Activated T-cell treated with anti-CD3 and anti-CD28 coated beads for 1 hour (primary cell): ENCODE measurements around the gene PLA2G4D.
A peak's percentile ranks its signal among the peaks of the same experiment; 100 is the strongest.

ENCODE experiments used
- DNase-seq: peaks from one replicate; pipeline ENCODE4 v3.0.0-alpha.2; 2020; ENCODE audit warnings: low read depth

PLA2G4D gene

DNA sequence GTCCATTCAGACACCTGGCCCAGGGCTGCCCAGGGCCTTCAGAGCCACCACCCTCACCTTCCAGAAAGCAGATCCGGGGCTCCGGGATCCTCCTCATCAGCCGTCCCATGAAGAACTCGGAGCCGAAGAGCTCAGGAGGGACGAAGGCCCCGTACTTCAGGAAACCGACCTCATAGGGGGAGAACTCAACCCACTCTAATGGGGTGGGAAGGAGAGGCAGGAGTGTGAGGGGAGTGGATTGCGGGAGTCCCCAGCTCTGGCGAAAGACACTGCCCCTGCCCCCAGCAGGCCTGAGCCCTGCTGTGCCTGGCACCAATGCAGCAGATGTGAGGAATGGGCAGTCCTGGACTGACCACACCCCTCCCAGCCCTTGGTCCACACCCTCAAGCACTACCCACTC is 22.6 kb downstream of the PLA2G4D start:
- no peak for DNase-seq

DNA sequence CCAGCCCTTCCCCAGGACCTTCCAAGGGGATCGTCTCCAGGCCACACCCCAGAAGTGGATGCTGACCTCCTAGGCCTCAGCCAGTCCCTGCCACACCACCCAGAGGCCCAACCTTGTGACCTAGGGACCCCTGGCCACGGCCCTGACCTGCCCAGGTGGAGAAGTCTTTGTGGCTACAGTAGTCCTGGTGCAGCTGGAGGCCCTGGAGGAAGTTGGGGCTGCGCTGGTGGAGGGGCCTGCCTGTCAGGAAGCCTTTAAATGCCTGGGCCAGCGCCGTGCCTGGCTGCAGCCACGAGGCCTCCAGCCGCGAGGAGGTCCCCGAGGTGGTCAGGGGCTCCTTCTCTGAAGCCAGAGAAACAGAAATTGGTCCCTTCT is 23.4 kb downstream of the PLA2G4D start:
- DNase-seq: no peak

DNA sequence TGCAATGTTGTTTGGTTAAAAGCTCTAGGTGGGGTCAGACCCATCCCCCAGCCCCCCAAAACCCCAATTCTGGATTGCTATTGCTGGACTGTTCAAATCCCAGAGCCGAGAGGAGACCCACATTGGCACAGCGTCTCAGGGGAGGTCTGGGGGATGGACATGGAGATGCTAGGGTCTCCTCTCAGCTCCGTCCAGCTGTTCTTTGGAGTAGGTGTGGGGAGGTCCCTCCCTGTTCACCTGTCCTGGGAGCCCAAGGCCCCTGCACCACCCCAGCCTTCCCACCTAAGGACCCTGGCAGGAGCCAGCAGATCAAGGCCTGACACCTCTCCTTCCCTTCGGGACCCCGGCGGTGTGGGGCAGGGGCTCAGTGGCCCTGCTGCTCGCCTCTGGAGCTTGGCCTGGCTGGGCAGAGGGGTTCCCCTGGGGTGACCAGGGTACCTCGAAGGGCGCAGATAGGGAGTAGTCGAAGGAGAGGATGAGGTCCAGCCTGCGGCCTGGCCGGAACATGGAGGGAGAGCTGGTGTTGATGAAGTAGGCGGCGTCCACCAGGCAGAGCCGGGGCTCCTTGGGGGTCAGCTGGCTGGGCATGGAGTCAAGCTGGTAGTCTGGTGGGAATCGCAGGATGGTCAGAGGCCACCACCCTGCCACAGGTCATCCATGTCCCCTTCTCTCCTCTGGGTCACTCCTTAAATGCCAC is 23.9 kb downstream of the PLA2G4D start:
- no peak for DNase-seq

DNA sequence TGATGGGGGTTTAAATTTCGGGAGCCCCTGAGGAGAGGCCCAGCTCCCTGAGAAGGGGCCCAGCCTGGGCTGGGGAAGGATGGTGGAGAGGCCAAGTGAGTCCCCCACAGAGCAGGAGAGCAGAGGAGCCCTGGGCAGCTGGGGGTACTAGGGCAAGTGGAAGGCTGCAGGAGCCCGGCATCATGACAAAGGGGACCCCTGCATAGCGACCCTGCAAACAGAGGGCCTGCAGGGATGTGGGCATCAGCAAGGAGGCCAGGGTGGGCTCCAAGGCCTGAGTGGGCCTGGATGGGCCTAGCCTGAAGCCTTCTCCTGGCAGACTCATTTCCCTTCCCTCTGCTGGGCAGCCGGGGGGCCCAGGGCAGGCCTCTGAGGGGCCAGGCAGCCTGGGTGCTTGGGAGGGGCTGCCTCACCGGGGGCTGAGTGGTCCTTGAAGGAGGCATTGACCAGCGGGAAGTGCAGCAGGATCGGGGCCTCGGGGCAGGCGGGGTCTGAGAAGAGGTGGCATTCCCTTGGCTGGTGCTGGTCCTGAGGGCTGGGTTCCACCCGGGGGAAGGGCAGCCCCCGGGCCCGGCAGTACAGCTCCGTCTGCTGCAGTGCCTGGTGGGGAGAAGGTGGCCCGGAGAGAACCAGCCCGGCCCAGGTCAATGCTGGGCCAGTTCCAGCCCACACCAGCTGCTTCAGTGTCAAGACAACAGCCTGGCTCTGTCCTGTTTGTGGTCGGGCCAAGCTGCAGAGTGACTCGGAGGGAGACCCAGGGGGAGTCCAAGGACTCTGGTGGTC is 24.7 kb downstream of the PLA2G4D start:
- no peak for DNase-seq

DNA sequence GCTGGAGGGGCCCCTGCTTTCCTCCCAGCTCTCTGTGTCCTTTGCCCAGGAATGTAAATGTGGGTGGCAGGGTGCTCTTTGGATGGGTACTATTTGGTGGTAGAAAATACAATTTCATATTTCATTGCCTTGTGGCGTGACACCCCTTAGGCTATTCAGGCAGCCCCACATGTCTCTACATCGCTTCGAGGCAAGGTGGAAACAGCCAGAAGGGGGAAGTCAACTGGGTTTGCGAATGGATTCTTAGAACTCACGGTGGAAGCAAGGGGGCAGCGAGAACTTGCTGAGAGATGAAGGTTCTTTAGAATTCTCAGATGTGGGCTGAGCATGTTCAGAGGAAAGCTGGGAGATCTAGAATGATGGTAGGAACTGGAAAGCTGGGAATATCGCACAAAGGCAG is 25.3 kb downstream of the PLA2G4D start:
- DNase-seq: no peak

DNA sequence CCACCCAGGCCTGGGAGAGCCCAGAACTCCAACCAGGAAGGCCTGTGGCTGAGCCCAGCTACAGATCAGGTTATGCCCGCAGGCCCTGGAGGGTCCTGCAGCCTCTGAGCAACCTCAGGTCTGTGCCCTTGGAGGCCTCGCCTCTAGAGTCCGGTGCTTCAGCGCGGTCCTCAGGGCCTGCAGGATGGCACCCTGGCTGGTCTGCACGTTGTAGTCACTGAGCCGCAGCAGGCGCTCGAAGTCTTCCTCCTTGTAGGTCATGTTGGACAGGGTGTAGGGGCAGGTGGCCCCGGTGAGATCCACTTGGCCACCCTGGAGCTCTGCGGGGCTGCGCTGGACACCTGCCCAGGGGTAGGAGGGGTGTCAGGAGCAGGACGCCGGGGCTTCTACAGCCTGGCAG is 25.8 kb downstream of the PLA2G4D start:
- no peak for DNase-seq

DNA sequence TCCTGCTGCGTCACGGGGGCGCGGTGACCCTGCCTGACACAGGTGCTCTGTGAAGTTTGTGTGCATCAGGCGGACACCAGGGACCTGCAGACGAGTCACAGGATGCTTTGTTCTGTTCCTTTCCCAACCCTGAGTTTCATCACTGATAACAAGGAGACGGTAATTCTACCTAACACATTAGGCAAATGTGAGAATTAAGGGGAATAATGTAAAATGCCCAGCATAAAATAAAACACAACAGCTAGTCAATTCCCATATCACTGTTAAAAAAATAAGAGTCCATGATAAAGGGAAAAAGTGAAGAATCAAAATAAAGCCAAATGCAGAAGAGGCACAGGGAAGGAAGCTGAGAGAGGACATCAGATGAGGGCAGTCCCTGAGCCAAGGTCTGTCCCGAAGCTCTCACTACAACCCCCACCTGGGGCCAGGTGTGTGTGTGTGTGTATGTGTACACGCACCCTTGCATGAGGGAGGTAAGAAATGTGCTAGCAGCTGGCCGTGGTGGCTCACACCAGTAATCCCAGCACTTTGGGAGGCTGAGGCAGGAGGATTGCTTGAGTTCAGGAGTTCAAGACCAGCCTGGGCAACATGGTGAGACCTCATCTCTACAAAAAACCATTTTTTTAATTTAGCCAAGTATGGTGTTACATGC is 27.5 kb downstream of the PLA2G4D start:
- DNase-seq: no peak

DNA sequence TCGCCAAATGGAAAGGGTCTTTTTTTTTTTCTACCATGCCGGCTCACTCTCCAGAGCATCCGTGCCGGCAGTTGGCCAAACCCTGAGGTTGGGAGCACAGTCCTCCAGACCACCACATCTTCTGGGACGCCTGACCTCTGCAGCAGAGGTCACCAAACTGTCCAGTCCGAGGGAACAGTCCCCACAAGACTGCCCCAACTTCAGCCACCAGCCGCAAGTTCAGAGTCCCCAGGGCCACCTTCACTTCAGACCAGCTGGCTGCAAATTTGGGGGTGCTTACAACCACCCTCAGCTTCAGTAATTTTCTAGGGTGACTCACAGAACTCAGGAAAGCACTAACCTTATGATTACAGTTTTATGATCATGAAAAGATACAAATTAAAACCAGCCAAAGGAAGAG is 28.9 kb downstream of the PLA2G4D start:
- DNase-seq: no peak

DNA sequence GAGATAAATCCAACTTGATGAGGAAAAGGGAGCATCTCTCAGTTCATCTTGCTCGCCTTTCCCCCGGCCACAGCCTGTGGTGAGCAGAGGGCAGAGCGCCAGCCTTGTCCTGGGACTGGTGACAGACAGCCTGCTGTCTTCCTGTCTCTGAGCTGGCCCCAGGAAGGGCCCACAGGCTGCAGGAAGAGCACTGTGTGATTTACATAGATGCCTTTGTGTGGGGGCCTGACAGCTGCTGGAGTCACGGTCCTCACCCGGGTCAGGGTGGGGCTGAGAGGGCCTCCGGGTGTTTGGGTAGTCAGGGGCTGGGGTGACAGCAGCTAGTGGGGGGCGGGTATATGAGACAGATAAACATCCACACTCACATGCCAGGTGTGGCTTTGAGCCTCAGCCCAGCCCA is 29.3 kb downstream of the PLA2G4D start:
- no peak for DNase-seq

DNA sequence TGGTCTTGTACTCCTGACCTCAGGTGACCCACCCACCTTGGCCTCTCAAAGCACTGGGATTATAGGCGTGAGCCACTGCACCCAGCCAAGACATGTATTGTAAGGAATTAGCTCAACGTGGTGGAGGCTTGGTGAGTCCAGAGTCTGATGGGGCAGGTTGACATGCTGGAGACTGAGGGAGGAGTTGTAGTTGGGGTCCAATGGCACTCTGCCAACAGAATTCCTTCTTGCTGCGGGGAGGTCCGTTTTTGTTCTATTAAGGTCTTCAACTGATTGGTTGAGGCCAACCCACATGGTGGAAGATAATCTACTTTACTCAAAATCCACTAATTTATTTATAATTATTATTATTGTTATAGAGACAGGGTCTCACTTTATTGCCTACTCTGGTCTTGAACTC is 30.1 kb downstream of the PLA2G4D start:
- no peak for DNase-seq

DNA sequence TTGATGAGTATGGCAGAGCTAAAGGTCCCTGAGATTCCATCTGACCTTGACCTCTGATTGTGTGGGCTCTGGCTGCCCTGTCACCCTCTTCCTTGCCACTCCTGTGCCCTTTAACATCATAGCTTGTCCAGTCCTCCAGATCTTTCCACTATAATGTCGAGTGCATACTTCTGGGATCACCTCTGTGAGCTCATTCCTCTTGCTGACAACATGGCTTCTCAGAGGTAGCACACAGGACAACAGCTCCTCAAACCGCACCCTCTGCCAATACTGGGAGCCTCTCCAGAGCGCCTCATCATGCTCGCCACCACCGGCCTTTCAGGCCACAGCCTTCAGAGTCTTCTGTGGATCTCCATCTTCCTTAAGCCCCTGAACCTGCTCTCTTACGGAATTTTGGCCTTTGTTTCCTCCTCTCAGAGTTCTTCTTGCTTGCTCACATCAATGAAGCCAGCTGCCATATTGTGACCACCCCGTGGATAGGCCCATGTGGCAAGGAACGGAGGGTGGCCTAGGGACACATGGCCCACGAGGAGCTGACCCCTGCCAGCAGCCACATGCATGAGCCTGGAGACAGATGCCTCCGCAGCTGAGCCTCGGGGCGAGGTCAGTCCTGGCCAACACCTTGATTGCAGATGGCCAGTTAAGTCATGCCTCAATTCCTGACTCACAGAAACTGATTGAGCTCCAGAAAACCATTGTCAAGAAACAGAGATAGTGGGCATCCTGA is 31.1 kb downstream of the PLA2G4D start:
- no peak for DNase-seq

DNA sequence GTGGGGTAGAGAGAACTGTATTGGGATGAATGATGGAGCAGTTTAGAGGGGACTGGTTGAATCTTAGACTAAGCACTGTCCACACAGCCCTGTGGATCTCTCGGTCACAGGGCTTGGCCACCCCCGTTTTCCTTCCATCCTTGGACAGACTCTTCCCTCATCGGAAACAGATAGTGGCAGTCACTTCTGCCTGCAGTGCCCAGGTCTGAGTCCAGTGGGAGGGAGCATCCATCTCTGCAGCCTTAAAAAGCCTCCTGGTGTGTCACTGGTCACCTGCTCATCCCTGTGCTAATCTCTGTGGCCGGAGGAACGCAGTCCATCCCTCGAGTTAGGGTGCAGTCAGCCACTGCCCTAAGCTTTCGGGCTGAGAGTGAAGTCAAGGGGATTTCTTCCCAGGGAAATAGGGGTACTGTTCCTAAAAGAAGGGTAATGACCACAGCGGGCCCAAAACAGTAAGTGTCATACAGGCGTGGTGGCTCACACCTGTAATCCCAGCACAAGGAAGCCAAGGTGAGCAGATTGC is 32.0 kb downstream of the PLA2G4D start:
- DNase-seq: no peak

DNA sequence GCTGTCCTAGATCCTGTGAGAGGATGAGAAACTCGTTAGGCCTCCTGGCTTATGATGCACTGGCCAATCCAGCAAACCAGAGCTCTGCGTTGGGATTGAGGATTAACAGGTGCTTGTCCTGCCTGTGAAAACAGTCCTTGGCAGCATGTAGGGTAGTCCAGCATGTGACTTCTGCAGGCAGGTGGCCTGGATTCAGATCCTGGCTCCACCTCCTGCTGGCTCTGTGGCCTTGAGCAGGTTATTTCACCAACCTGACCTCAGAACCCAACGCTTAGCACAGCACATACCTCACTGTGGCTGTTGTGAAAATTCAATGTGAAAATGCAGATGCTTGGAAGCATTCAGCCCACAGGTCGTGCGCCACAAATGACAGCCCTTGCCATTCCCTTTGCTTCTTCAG is 33.6 kb downstream of the PLA2G4D start:
- DNase-seq: no peak

DNA sequence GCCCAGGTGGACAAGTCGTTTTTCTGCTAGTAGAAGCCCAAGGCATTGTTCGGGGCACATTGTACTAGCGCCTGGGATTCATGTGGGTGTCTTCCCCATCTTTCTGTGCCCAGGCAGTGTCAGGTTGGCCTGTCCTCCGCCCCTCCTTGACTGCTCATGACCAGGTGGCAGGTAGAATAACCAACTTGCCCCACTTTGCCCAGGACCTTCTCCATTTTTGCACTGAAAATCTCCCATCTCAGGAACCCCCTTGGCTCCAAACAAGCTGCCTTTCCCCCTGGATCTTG is 33.9 kb downstream of the PLA2G4D start:
- DNase-seq: no peak

DNA sequence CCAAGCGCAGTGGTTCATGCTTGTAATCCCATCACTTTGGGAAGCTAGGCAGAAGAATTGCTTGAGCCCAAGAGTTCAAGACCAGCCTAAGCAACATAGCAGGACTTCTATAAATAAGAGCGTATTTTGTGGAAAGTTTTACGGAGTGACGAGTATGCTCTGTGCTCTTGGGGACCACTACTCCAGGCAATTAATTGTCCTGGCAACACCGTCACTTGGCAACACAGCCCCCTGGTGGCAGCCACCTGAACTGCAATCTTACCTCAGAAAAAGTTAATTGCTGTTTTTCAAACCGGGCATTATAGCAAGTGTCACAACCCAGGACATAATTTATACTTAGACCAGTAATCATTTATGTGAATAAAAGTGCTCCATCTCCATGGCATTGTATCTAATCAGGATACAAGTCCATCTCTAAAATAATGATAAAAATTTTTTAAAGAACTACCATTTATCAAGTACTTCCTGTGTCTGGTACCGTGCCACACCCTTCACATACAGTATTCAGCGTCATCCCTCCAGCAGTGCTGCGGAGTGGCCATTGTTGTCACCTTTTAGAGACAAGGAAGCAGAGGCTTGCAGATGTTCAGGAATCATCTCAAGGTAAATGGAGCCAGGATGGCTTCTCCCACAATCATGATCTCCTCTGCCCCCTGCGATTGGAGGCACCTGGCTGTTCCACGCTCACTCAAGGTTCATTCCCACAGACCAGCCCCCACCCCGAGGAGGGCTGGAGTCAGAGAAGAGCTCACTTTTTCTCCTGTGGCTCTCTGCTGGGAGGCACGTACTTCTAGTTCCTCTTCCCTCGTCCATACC is 34.5 kb downstream of the PLA2G4D start:
- peak; percentile 70 for DNase-seq

DNA sequence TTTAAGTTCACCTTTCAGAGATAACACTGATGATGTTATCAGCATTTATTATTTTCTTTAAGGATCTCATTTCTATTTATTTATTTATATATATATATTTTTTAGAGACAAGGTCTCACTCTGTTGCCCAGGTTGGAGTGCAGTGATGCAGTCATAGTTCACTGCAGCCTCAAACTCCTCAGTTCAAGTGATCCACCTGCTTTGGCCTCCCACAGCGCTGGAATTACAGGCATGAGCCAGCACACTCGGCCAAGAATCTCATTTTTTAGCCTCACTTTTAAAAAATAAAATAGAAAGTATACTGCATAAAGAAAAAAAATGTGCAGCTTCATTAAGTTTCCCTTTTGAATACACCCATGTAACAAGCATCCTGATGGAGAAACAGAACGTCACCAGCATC is 35.6 kb downstream of the PLA2G4D start:
- DNase-seq: no peak

DNA sequence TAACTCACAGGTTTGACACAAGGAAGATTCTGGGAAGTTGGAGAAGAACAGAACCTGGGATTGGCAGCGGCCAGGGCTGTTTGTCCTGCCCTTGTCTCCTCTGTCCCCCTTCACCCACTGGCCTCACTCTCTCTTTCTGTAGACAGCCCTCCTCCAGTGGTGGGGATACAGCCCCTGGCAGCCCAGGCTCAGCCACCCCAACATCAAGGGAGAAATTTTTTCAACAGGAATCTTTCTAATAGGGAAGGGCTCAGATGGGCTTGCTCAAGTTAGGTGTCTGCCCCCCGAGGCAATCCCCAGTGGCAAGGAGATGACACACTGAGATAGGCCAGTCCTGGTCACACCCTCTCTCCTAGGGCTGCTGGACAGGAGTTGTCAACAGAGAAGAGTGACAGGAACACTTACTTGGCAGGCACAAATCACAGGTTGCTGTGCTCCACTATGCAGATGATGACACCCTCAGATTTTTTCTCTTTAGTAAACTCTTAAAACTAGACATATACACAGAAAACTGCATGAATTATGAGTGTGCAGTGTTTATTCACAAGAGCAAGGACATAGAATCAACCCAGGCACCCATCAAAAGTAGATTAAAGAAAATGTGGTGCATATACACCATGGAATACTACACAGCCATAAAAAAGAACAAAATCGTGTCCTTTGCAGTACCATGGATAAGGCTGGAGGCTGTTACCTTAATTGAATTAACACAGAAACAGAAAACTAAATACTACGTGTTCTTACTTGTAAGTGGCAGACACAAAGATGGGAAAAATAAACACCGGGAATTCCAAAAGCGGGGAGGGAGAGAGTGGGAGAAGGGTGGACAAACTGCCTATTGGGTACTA is 36.3 kb downstream of the PLA2G4D start:
- DNase-seq: no peak

DNA sequence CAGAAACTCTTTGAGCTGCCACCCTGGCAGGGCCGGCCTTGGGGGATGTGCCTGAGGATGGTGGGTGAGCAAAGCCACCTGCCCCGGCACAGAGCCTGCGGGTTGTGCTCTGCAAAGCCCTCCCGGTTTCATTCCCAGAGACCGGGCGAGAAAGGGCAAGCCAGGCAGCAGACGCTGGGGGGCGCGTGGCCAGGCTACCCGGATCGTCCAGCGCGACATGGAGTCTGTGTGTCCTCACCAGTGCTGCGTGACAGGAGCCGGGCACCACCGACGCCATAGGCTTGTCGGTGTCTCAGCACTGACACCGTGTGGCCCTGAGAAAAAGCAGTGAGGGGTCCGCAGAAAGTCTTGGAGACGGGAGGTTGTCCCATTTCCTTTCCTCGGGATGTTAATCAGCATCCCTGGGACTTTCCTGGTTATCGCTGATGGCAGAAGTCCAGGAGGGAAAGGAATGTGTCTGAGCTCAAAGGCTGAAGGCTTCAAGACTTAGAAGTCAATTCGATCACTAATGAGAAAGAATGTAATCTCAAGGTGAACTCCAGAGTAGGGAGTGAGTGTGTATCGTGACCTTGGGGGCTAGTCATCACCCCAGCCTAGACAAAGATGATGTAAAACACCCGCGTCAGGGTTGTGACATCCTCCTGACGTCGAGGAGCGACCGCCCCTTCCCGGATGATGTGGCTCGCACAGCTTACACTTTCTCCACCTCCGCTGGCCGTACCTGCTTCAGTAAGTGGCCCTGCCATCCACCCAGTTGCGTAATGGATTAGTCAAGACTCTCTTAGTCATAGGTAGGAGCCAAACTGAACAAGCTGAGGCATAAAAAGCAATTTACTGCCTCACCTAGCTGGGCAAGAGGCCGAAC is 37.2 kb downstream of the PLA2G4D start:
- peak; percentile 13 for DNase-seq

DNA sequence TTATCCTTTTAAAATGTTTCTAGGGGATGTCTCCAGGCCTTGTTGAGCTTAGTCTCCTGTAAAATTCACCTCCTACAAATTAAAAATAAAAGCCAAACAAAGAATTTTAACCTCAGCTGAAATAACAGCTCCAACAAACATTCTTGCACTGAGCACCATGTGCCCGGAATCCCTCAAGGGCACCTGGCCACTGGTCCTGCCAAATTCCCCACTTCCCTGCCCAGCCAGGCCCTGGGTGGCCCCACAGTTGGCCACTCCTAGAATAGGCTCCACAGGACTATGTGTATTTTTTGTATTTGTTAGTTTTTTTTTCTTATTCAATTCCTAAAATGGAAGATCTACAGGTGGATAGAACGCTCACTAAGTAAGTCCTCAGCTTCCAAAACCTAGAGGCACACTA is 40.4 kb downstream of the PLA2G4D start:
- DNase-seq: no peak

DNA sequence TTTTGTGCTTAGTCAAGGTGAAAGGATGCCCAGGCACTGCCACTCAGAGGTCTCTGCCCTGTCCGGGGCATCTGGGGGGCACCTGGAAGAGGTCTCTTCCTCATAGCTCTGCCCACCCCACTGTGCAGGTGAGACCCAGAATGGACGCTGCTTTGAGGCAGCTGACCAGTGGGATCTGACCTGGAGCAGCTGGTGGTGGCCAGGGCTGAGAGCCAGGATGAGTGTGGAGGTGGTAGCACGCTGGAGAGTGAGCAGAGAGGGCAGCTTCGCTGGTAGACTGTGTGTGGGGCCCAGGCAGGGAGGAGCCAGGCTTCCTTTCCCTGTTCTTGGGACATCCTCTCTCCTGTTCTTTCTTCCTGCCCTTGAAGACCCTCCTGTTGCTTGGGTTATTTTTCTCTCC is 41.4 kb downstream of the PLA2G4D start:
- DNase-seq: no peak
